ENCODE data around the gene SUFU.
A peak's percentile ranks its signal among the peaks of the same experiment; 100 is the strongest.

SUFU gene

DNA sequence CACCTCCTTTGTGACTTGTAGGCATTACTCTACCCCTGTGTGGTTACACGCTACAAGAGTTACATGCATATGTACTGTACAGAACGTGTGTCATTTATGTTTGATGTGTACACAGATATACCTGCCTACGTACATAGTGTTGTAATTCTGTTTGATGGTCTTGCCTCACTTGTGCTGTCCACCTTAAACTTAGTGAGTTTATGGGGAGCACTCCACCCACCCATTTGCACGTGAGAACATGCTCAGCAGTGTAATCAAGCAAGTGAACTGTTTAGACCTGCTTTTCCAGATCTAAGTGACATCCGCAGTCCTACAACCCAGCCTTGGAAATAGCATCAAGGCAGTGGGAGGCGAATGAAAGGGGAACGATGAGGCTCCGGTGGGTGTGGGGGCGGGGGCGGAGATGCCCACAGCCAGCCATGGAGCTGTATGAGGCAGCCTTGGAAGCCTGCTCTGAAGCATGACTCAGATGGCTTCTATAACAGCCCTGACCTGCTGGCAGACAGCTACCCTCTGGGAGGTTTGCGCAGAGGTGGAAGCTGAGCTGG is 52.1 kb downstream of the SUFU start:
- no peak for DNase-seq

DNA sequence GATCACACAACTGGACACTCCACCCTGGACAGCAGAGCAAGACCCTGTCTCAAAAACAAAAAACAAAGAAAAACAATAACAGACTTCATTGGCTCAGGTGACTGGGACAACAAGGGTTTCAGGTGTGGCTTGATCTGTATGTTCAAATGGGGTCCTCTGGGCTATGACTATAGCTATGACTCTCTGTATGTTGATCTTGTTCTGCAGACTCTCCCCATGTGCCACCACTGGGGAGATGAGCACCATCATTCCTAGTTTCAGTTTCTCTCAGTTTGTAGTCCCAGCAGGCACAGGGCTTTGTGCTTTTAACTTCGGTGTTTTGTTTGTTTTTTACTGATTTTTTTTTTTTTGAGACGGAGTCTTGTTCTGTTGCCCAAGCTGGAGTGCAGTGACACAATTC is 53.8 kb downstream of the SUFU start:
- DNase-seq: no peak

DNA sequence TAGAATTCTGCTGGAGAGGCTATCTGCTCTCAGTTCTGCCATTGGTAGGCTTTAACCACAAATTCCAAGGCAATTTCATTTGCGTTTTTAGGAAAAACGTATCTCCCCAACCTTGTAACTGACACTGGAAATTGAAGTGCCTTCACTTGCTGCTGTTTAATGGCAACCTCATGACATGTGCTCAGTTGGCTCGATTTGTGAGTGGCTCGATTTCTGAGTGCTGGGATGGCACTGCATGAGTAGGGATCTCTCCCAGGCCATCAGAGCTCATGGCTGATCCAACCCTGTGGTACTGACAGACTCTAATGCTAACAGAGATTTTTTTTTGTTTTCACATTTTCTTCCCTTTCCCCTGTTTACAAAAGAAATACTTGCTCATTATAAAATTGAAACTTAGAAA is 56.0 kb downstream of the SUFU start:
- no peak for DNase-seq

- no peak for DNase-seq
These were observed 60.5 kb downstream of the SUFU start for GRCh38 chr10:102564209-102564834.

- no peak for DNase-seq
These were observed 62.0 kb downstream of the SUFU start for GRCh38 chr10:102565793-102566192.

- DNase-seq: no peak
These were observed 75.0 kb downstream of the SUFU start for GRCh38 chr10:102578782-102579181.

DNA sequence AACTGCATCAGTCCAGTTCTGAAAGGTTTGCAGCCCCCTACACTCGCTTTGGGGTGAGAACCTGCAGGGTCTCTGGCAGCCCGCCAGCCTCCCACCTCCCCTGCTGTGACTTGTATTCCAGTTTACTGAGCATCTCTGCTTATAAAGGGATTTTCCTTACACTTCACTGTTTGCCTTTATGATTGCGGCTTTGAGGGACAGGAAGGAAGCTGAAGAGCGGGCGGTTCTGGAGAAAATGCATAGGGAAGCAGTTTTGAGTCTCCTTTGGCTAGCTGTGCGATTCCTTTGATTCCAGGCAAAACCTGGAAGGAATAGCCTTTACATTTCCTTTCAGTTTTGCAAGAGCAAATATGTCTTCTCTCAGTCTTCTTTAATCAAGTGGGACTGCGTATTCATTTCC is 75.6 kb downstream of the SUFU start:
- no peak for DNase-seq

GRCh38 chr10:102580230-102580629 is 76.5 kb downstream of the SUFU start:
- DNase-seq: no peak

DNA sequence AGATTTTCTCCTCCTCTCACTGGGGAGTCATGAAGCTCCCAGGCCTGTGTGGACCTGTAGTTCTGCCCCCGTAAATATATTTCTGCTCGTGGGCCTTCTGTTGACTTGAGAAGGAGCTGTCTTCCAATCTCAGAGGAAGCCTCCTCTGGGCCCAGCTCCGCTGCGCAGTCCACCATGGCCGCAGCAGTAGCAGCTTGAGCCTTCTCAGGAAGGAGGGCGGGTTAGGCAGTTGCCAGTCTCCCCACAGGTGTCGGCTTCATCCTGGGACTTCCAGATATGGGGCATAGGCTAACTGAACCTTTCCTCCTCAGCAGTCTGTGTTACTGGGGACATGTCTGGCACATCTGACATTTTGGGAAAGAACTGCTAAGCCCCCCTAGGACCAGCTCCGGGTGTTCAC is 77.6 kb downstream of the SUFU start:
- no peak for DNase-seq

DNA sequence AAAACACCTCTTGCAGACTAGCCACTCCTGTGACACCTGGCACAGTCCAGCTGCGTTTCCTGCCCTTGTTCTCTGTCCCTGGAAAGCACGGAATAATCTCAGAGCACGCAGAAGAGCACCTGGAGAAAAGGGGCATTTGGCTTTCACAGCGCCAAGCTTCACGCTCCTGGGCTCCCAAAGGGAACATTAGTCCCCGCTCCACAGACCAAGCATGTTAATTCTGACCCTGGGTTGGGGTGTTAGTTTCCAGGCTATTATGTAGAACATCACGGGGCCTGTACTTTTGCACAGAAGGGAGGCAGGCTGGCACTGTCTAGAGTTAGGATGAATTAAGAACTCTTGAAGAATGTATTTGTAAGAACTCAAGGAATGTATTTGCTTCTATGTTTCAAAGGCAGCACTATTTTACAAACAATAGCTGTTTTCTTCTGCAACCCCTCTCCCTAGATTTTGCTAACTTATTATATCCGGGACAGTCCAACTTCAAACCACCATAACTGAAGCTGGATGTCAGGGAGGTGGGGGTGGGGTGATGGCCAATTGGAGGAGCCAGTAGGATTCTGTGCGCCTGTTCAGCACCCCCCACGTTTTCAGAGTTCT is 78.3 kb downstream of the SUFU start:
- DNase-seq: no peak

DNA sequence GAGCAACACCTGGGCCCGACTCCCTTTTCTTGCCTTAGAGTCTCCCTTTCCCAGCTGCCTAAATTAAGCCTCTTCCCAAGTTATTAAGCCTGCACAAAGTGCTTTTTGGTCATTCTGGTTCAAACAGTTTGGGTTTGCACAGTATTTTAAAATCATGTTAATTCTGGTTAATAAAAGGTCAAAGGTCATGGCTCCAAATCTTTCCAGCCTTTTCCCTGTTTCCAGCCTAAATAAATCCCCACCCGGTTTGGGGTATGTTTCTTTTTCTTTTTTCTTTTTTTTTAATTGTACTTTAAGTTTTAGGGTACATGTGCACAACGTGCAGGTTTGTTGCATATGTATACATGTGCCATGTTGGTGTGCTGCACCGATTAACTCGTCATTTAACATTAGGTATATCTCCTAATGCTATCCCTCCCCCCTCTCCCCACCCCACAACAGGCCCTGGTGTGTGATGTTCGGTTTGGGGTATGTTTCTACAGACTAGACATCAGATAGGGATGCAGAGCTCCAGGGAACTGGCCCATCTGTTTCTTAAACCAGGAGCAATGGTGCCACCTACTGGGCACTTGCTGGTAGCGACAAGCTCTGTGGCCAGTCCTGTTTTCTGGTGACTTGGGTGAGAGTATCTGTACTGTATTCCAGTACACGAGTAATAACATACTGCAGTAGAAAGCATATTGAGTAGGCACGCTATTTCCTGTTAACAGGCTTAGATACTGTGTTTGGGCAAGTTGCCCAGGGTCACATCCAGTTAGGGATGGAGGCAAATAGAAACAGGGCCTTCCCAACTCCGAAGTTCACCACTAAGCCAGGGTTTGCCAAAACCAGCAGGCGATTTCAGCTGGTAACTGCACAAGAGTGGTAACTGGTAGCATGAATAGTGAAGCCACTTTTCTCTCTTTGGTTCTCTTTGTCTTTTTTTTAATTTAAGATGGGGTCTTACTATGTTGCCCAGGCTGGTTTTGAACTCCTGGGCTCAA is 80.0 kb downstream of the SUFU start:
- DNase-seq: peak; percentile 81 to 84

GRCh38 chr10:102585026-102585425 is 81.3 kb downstream of the SUFU start:
- no peak for DNase-seq

DNA sequence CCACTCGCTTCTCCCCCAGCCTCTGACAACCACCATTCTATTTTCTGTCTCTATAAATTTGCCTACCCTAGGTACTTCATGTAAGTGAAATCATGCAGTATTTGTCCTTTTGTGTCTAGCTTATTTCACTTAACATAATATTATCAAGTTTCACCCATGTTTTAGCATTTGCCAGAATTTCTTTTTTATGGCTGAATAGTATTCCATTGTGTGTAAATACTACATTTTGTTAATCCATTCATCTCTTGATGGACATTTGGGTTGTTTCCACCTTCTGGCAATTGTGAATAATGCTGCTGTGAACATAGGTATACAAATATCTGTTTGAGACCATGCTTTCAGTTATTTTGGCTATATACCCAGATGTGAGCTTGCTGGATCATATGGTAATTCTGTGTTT is 83.1 kb downstream of the SUFU start:
- DNase-seq: no peak

GRCh38 chr10:102588875-102589274 is 85.1 kb downstream of the SUFU start:
- DNase-seq: no peak

DNA sequence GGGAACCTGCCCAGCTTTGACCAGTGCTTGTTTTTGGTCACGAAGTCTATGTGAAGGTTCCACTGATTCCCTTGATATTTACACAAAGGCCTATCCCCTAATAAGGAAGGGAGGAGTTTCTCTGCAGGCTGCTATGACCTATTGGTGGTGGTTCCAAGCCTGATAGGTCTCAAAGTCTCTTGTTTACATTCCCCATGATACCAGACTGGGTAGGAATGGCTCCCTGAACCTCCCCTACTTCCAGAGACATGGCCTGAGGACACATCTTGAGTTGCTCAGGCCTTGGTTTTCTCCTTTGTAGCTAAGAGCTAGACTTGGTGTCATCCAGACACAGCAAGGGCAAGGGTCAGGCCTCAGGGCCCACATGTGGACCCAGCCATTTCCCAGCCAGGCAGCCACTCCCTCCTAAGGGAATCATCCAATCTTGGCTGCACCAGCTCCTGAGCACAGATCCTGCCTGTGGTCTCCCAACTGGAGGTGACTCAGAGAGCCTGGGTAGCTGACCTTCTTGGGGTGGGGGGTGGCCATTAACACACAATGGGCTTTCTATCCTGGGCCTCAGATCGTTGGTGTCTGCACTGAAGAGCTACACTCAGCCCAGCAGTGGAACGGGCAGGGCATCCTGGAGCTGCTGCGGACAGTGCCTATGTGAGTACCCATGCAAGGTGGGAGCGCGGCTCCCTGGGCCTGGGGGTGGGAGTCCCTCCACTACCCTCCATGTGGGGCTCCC is 89.5 kb downstream of the SUFU start:
- no peak for DNase-seq

DNA sequence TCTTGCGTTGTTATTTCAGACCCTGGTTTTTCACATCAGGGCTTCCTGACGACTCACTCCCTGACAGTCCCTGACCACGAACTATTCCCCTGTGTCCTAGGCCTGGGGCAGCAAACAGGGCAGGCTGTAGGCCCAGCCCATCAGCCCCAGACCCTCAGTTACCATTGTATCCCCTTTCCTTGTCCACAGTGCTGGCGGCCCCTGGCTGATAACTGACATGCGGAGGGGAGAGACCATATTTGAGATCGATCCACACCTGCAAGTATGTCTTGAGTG is 90.0 kb downstream of the SUFU start:
- no peak for DNase-seq

- DNase-seq: no peak
These were observed 91.5 kb downstream of the SUFU start for GRCh38 chr10:102595293-102595692.

- no peak for DNase-seq
These were observed 92.1 kb downstream of the SUFU start for GRCh38 chr10:102595897-102596296.

DNA sequence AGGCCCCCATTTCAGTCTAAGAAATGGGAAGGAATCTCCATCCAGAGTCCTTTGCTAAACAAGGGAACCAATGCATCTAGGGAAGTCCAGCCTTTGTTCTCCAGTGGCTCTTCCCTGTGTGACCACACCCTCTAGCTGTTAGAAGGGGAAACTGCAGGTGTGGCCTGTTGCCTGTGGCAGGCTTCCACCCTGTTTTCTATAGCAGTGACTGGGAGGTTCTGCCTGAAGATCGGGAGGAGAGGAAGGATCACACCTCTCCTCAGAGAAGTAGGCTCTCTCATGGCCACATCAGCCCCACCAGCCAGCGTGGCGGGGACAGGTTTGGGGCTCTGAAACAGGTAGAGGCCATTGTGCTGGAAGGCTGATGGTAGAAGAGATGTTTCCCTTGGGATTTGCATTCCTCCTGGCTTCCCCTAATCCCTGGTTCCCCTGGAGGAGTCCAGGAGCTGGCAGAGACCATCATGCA is 92.8 kb downstream of the SUFU start:
- DNase-seq: peak in 1 of 2 donors; percentile 23

- DNase-seq: no peak
These were observed 93.6 kb downstream of the SUFU start for GRCh38 chr10:102597131-102597991.

DNA sequence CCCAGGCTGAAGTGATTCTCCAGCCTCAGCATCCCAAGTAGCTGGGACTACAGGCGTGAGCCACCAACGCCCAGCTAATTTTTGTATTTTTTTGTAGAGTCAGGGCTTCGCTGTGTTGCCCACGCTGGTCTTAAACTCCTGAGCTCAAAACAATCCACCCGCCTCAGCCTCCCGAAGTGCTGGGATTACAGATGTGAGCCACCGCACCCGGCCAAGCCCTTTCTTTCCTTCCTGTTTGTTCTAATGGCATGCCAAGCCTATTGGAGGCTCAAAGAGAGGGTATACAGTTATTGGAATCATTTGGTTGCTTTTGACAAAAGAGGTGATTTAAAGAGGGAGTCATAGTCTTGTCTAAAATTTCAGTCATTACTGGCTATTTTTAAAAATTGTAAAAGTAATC is 94.5 kb downstream of the SUFU start:
- no peak for DNase-seq
